IMR-90 (cell line): ENCODE data around the gene INO80. TPM values are rescaled to one million over a fixed set of nuclear protein-coding genes. Genes with fewer than 3 reads are reported as not detected.

ENCODE experiments used
- ATAC-seq: fragments of 200-7000 bp; cut with Tn5 transposase; 2 replicates; pipeline ENCODE4 v1.9.1; 2020; ENCODE audit warnings: low read depth, mild to moderate bottlenecking, moderate library complexity
- BruUV-seq: library from RNA; stranded (reverse); fragments of 400-500 nt; replicated peaks from 2 replicates; lab custom pipeline; 2021; lab: Mats Ljungman, UMichigan
- CTCF ChIA-PET: fragments of 300-600 bp; formaldehyde crosslinking; extraction: SDS; loops from one replicate; lab custom pipeline; 2021; ENCODE audit warnings: antibody characterized with exemption; lab: Yijun Ruan, JAX
- POLR2A ChIA-PET: fragments of 300-600 bp; sonication (Branson Sonifier 250); formaldehyde crosslinking; loops from one replicate; lab custom pipeline; 2022; ENCODE audit warnings: antibody characterized with exemption; ENCODE audit not compliant: unreplicated experiment; lab: Charles Lee
- DNase-seq: peaks from one replicate; pipeline ENCODE4 v3.0.0; 2013
- H2AFZ ChIP-seq: replicated peaks from 2 replicates; pipeline ENCODE3; 2013; ENCODE audit warnings: low read length, mild to moderate bottlenecking; ENCODE audit not compliant: poor library complexity
- H2AK5ac ChIP-seq: 2 replicates; pipeline ENCODE4 v1.6.1; 2013; ENCODE audit warnings: low read depth, low read length, inconsistent platforms
- H2AK9ac ChIP-seq: replicated peaks from 2 replicates; pipeline ENCODE3; 2013; ENCODE audit warnings: mild to moderate bottlenecking, low read depth, low read length, moderate library complexity; ENCODE audit not compliant: poor library complexity
- H2BK120ac ChIP-seq: 2 replicates; pipeline ENCODE4 v1.6.1; 2013; ENCODE audit warnings: low read depth, low read length, inconsistent platforms
- H2BK15ac ChIP-seq: 3 replicates; pipeline ENCODE4 v1.6.1; 2013; ENCODE audit warnings: low read depth, low read length, inconsistent platforms
- H2BK20ac ChIP-seq: 2 replicates; pipeline ENCODE4 v1.6.1; 2013; ENCODE audit warnings: low read depth, mild to moderate bottlenecking, inconsistent platforms, low read length, moderate library complexity
- H2BK5ac ChIP-seq: 2 replicates; pipeline ENCODE4 v1.6.1; 2013; ENCODE audit warnings: mild to moderate bottlenecking, low read depth, low read length, inconsistent platforms; ENCODE audit not compliant: poor library complexity, severe bottlenecking
- H3K14ac ChIP-seq: replicated peaks from 2 replicates; pipeline ENCODE4 v1.6.1; 2013; ENCODE audit warnings: low read depth, low read length, inconsistent platforms
- H3K18ac ChIP-seq: 2 replicates; pipeline ENCODE4 v1.6.1; 2013; ENCODE audit warnings: low read depth, low read length, control low read depth
- H3K23ac ChIP-seq: 2 replicates; pipeline ENCODE4 v1.6.1; 2013; ENCODE audit warnings: low read depth, low read length, inconsistent platforms
- H3K27ac ChIP-seq: 2 replicates; pipeline ENCODE4 v1.5.1; 2013; ENCODE audit warnings: mild to moderate bottlenecking, control low read depth, low read length; ENCODE audit not compliant: insufficient read depth
- H3K27me3 ChIP-seq: 2 replicates; pipeline ENCODE4 v1.6.1; 2013; ENCODE audit warnings: low read length; ENCODE audit not compliant: control insufficient read depth, insufficient read depth
- H3K36me3 ChIP-seq: 2 replicates; pipeline ENCODE4 v1.6.1; 2013; ENCODE audit warnings: low read length, mixed read lengths; ENCODE audit not compliant: control insufficient read depth, insufficient read depth
- H3K4ac ChIP-seq: 2 replicates; pipeline ENCODE4 v1.6.1; 2013; ENCODE audit warnings: low read depth, low read length, inconsistent platforms
- H3K4me1 ChIP-seq: 2 replicates; pipeline ENCODE4 v1.6.1; 2013; ENCODE audit warnings: low read length, mixed read lengths; ENCODE audit not compliant: control insufficient read depth, insufficient read depth
- H3K4me2 ChIP-seq: 2 replicates; pipeline ENCODE4 v1.6.1; 2013; ENCODE audit warnings: low read depth, mild to moderate bottlenecking, control low read depth, low read length, moderate library complexity
- H3K4me3 ChIP-seq: 2 replicates; pipeline ENCODE4 v1.5.1; 2013; ENCODE audit warnings: low read depth, mild to moderate bottlenecking, control low read depth, low read length, moderate library complexity; ENCODE audit not compliant: insufficient read depth
- H3K56ac ChIP-seq: 2 replicates; pipeline ENCODE4 v1.6.1; 2013; ENCODE audit warnings: low read length, inconsistent platforms; ENCODE audit not compliant: insufficient read depth; ENCODE audit errors: extremely low read depth
- H3K79me1 ChIP-seq, 2 experiments: 2 replicates each; pipeline ENCODE4 v1.6.1; 2013; ENCODE audit warnings: low read length in 2 of 2, inconsistent platforms in 1 of 2, low read depth in 1 of 2
- H3K9ac ChIP-seq: 2 replicates; pipeline ENCODE4 v1.6.1; 2013; ENCODE audit warnings: low read depth, low read length, control low read depth
- H3K9me1 ChIP-seq: 2 replicates; pipeline ENCODE4 v1.6.1; 2013; ENCODE audit warnings: low read length, inconsistent platforms; ENCODE audit not compliant: insufficient read depth
- H3K9me3 ChIP-seq: 2 replicates; pipeline ENCODE4 v1.6.1; 2013; ENCODE audit warnings: low read length; ENCODE audit not compliant: control insufficient read depth, insufficient read depth
- H4K20me1 ChIP-seq: 2 replicates; pipeline ENCODE4 v1.6.1; 2013; ENCODE audit warnings: low read length, inconsistent platforms; ENCODE audit not compliant: insufficient read depth
- H4K5ac ChIP-seq: 2 replicates; pipeline ENCODE4 v1.6.1; 2013; ENCODE audit warnings: mild to moderate bottlenecking, low read depth, low read length, control low read depth
- H4K8ac ChIP-seq, 2 experiments: 2 replicates each; pipeline ENCODE4 v1.6.1; 2013; ENCODE audit warnings: low read depth in 2 of 2, low read length in 2 of 2, control low read depth in 1 of 2, inconsistent platforms in 1 of 2
- H4K91ac ChIP-seq: 2 replicates; pipeline ENCODE4 v1.6.1; 2013; ENCODE audit warnings: low read depth, low read length, inconsistent platforms; ENCODE audit not compliant: insufficient read depth
- BHLHE40 ChIP-seq: fragments of 150-350 bp; IDR thresholded peaks from 2 replicates; pipeline ENCODE4 v1.6.1; 2016; ENCODE audit warnings: mild to moderate bottlenecking, low read depth, low read length
- CEBPB ChIP-seq: IDR thresholded peaks from 2 replicates; pipeline ENCODE4 v1.6.1; 2012; ENCODE audit warnings: low read depth, low read length, improper control_type of control experiment
- CHD1 ChIP-seq: IDR thresholded peaks from 2 replicates; pipeline ENCODE4 v1.6.1; 2012; ENCODE audit warnings: low read depth, low read length, improper control_type of control experiment
- ELK1 ChIP-seq: fragments of 150-350 bp; IDR thresholded peaks from 2 replicates; pipeline ENCODE4 v1.6.1; 2016; ENCODE audit warnings: low read depth, mild to moderate bottlenecking, low read length, moderate library complexity, borderline replicate concordance
- MAFK ChIP-seq: IDR thresholded peaks from 2 replicates; pipeline ENCODE4 v1.6.1; 2012; ENCODE audit warnings: low read depth, low read length, improper control_type of control experiment
- MAZ ChIP-seq: IDR thresholded peaks from 2 replicates; pipeline ENCODE4 v1.6.1; 2012; ENCODE audit warnings: low read depth, mild to moderate bottlenecking, low read length, improper control_type of control experiment, moderate library complexity, borderline replicate concordance
- NFE2L2 ChIP-seq: fragments of 150-350 bp; IDR thresholded peaks from 2 replicates; pipeline ENCODE4 v1.6.1; 2016; ENCODE audit warnings: low read depth, mild to moderate bottlenecking, low read length
- POLR2A ChIP-seq: IDR thresholded peaks from 2 replicates; pipeline ENCODE4 v1.6.1; 2012; ENCODE audit warnings: mild to moderate bottlenecking, low read depth, low read length
- RAD21 ChIP-seq: IDR thresholded peaks from 2 replicates; pipeline ENCODE4 v1.6.1; 2012; ENCODE audit warnings: low read length, improper control_type of control experiment
- RCOR1 ChIP-seq: IDR thresholded peaks from 2 replicates; pipeline ENCODE4 v1.6.1; 2012; ENCODE audit warnings: mild to moderate bottlenecking, low read length, improper control_type of control experiment; ENCODE audit not compliant: insufficient replicate concordance
- SMC3 ChIP-seq: fragments of 150-350 bp; IDR thresholded peaks from 2 replicates; pipeline ENCODE4 v1.6.1; 2016; ENCODE audit warnings: low read depth, mild to moderate bottlenecking, antibody characterized with exemption, low read length, moderate library complexity
- WGBS, 2 experiments: methylation state at CpG; one replicate each; pipeline versions ENCODE4 v1.1.5 to v1.1.7; 2013; ENCODE audit warnings: missing lambda C conversion rate in 2 of 2; ENCODE audit not compliant: insufficient read length in 1 of 2; ENCODE audit errors: extremely low coverage in 2 of 2; 5-methylcytosine and 5-hydroxymethylcytosine counted together
- dilution Hi-C: fragments of 300-500 bp; cut with HindIII; formaldehyde crosslinking; loops from one replicate; pipeline ENCODE4 v1.14.3; 2018; ENCODE audit warnings: low sequenced_read_pairs; ENCODE audit not compliant: unreplicated experiment
- in situ Hi-C: fragments of 300-500 bp; cut with MboI; formaldehyde crosslinking; loops from 3 replicates; pipeline ENCODE4 v1.14.3; 2019; ENCODE audit warnings: low sequenced_read_pairs, inconsistent platforms, mixed read lengths
- intact Hi-C: fragments of 100-400 bp; cut with micrococcal nuclease; formaldehyde crosslinking; loops from 2 replicates; pipeline ENCODE4 v1.10.0; 2022
- polyA plus RNA-seq, 3 experiments: library from polyadenylated mRNA; depleted of rRNA; stranded (reverse); fragments of >200 nt; gene quantifications; 2 replicates each; pipeline ENCODE4 v1.2.3, GENCODE V29; 2012; ENCODE audit warnings: low replicate concordance in 1 of 3
- total RNA-seq: library from RNA; depleted of rRNA; stranded (reverse); fragments of >200 nt; gene quantifications from 2 replicates; pipeline ENCODE4 v1.2.3, GENCODE V29; 2012
- TF ChIP-seq, protein P1 (sequence below): conservative IDR thresholded peaks from 2 replicates; pipeline ENCODE4 v1.5.1; 2012; ENCODE audit warnings: mild to moderate bottlenecking, low read depth, low read length, improper control_type of control experiment
- TF ChIP-seq, protein P2 (sequence below): fragments of 150-350 bp; IDR thresholded peaks from 2 replicates; pipeline ENCODE4 v1.6.1; 2017; ENCODE audit warnings: mild to moderate bottlenecking, antibody characterized with exemption, low read length, low read depth

INO80 gene
- total and polyA plus RNA-seq, 2 of the 4 experiments (the other 2 are of a cell fraction): 6.0 to 13.3 TPM

DNA sequence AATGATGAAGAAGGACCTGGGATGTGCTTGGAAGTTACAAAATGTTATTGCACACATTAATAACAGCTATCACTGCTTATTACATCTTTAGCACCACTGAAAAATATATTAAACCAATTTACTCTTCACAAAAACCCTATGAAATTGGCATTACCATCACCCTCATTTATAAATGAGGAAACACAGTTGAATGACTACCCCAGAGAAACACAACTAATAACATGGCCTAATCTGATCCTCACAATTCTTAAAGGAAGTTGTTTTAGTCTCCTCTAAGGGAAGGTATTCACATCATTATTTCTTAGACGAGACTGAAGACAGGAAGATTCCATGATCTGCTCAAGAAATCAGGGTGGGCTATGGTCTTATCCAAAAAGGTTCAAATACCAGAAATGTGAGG is 35.9 kb downstream of the INO80 start:
- H3K4me3 ChIP-seq: no peak overlapping the region
- CTCF ChIA-PET: interaction anchor here (0.6 kb wide), 1 partner anchor 104 kb away, joined by 4 read pairs; no protein-coding TSS in a partner anchor
- no TSS peak for BruUV-seq
- H3K4me2 ChIP-seq: no peak overlapping the region
- no peak overlapping the region for H2BK15ac ChIP-seq
- no peak overlapping the region for H2BK120ac ChIP-seq
- H2BK5ac ChIP-seq: no peak overlapping the region
- H3K79me1 ChIP-seq: peaks cover 8 to 26% of the 10 kb centered on the region in 2 experiments; a peak in 3 of 4 replicates
- H3K9ac ChIP-seq: no peak overlapping the region
- H3K9me1 ChIP-seq: peaks cover 3% of the 10 kb centered on the region
- POLR2A ChIA-PET: no interaction called here
- no peak overlapping the region for H2AFZ ChIP-seq
- no CpG with 5 or more reads among the region's 1 CpG for WGBS, 2 experiments
- no peak overlapping the region for H4K91ac ChIP-seq
- peaks cover 58% of the 10 kb centered on the region for H3K36me3 ChIP-seq
- H3K23ac ChIP-seq: no peak overlapping the region
- no peak overlapping the region for H4K5ac ChIP-seq
- TF ChIP-seq RCOR1 (no peak), ELK1 (no peak), MAZ (no peak), MAFK (no peak), SMC3 (no peak), POLR2A (no peak), RAD21 (no peak), CEBPB (no peak), NFE2L2 (no peak), CHD1 (no peak), BHLHE40 (no peak)
- TF ChIP-seq, protein P1, sequence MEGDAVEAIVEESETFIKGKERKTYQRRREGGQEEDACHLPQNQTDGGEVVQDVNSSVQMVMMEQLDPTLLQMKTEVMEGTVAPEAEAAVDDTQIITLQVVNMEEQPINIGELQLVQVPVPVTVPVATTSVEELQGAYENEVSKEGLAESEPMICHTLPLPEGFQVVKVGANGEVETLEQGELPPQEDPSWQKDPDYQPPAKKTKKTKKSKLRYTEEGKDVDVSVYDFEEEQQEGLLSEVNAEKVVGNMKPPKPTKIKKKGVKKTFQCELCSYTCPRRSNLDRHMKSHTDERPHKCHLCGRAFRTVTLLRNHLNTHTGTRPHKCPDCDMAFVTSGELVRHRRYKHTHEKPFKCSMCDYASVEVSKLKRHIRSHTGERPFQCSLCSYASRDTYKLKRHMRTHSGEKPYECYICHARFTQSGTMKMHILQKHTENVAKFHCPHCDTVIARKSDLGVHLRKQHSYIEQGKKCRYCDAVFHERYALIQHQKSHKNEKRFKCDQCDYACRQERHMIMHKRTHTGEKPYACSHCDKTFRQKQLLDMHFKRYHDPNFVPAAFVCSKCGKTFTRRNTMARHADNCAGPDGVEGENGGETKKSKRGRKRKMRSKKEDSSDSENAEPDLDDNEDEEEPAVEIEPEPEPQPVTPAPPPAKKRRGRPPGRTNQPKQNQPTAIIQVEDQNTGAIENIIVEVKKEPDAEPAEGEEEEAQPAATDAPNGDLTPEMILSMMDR: no peak
- TF ChIP-seq, protein P2, sequence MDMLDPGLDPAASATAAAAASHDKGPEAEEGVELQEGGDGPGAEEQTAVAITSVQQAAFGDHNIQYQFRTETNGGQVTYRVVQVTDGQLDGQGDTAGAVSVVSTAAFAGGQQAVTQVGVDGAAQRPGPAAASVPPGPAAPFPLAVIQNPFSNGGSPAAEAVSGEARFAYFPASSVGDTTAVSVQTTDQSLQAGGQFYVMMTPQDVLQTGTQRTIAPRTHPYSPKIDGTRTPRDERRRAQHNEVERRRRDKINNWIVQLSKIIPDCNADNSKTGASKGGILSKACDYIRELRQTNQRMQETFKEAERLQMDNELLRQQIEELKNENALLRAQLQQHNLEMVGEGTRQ: no peak
- intact Hi-C loops (no loop called here), in situ Hi-C loops (no loop called here), dilution Hi-C loops (no loop called here)
- H3K14ac ChIP-seq: no peak overlapping the region
- H2AK9ac ChIP-seq: no peak overlapping the region
- no peak overlapping the region for H3K27ac ChIP-seq
- H2BK20ac ChIP-seq: no peak overlapping the region
- no peaks in the 10 kb centered on the region; the same call in 1 of the 2 replicates for H3K4me1 ChIP-seq
- no peak overlapping the region for H4K8ac ChIP-seq
- no peak overlapping the region for H3K56ac ChIP-seq
- no peaks in the 10 kb centered on the region for H4K20me1 ChIP-seq
- no peak overlapping the region for H3K18ac ChIP-seq
- ATAC-seq: no peak
- H3K9me3 ChIP-seq: no peaks in the 10 kb centered on the region
- no peaks in the 10 kb centered on the region for H3K27me3 ChIP-seq
- DNase-seq: no peak
- no peak overlapping the region for H2AK5ac ChIP-seq
- no peak overlapping the region for H3K4ac ChIP-seq
